Neural cell (in vitro differentiated cells): ENCODE data around the gene APLNR. TPM values are rescaled to one million over a fixed set of nuclear protein-coding genes. Genes with fewer than 3 reads are reported as not detected.

ENCODE experiments used
- H2AFZ ChIP-seq: fragments of 200-600, 300-800 bp; sonication (generic), shearing (Covaris generic); 2 replicates; pipeline ENCODE4 v1.6.0; 2014; ENCODE audit warnings: low read depth, mild to moderate bottlenecking, antibody characterized with exemption, low read length, moderate library complexity
- H3F3A ChIP-seq: fragments of 200-600 bp; shearing (Covaris generic); 2 replicates; pipeline ENCODE4 v1.6.1; 2016; ENCODE audit warnings: mild to moderate bottlenecking, moderate library complexity, mixed read lengths, antibody characterized with exemption, low read length; ENCODE audit not compliant: insufficient read depth, poor library complexity, severe bottlenecking
- H3K27ac ChIP-seq: fragments of 200-600, 300-800 bp; sonication (generic), shearing (Covaris generic); 2 replicates; pipeline ENCODE4 v1.5.1; 2014; ENCODE audit warnings: mild to moderate bottlenecking, low read length, moderate library complexity
- H3K27me3 ChIP-seq: fragments of 300-800, 200-600 bp; sonication (generic), shearing (Covaris generic); 2 replicates; pipeline ENCODE4 v1.6.0; 2014; ENCODE audit warnings: mild to moderate bottlenecking, low read depth, low read length, moderate library complexity; ENCODE audit not compliant: insufficient read depth
- H3K36me3 ChIP-seq: fragments of 300-800, 200-600 bp; sonication (generic), shearing (Covaris generic); 2 replicates; pipeline ENCODE4 v1.5.1; 2014; ENCODE audit warnings: mild to moderate bottlenecking, antibody characterized with exemption, low read length, moderate library complexity; ENCODE audit not compliant: insufficient read depth
- H3K4me2 ChIP-seq: fragments of 300-800, 200-600 bp; sonication (generic), shearing (Covaris generic); 2 replicates; pipeline ENCODE4 v1.6.0; 2014; ENCODE audit warnings: mild to moderate bottlenecking, low read length
- H3K4me3 ChIP-seq: fragments of 300-800, 200-600 bp; sonication (generic), shearing (Covaris generic); 2 replicates; pipeline ENCODE4 v1.5.1; 2014; ENCODE audit warnings: mild to moderate bottlenecking, low read length, moderate library complexity
- H3K79me2 ChIP-seq: fragments of 200-600 bp; shearing (Covaris generic); replicated peaks from 2 replicates; pipeline ENCODE4 v1.6.0; 2014; ENCODE audit warnings: mild to moderate bottlenecking, low read length, moderate library complexity; ENCODE audit not compliant: insufficient read depth
- H3K9ac ChIP-seq: fragments of 300-800, 200-600 bp; sonication (generic), shearing (Covaris generic); 2 replicates; pipeline ENCODE4 v1.6.1; 2016; ENCODE audit warnings: mild to moderate bottlenecking, low read length, mixed read lengths
- H3K9me2 ChIP-seq: fragments of 200-600 bp; shearing (Covaris generic); 2 replicates; pipeline ENCODE4 v1.6.1; 2016; ENCODE audit warnings: mild to moderate bottlenecking, low read length, mixed read lengths; ENCODE audit not compliant: insufficient read depth
- H3K9me3 ChIP-seq: fragments of 200-600, 300-800 bp; sonication (generic), shearing (Covaris generic); 2 replicates; pipeline ENCODE4 v1.6.1; 2016; ENCODE audit warnings: mild to moderate bottlenecking, mixed run types, low read length, moderate library complexity, mixed read lengths
- H4K20me1 ChIP-seq: fragments of 200-600 bp; shearing (Covaris generic); 2 replicates; pipeline ENCODE4 v1.6.1; 2016; ENCODE audit warnings: mild to moderate bottlenecking, mixed run types; ENCODE audit not compliant: insufficient read depth
- EP300 ChIP-seq: fragments of 450-650 bp; conservative IDR thresholded peaks from 2 replicates; pipeline ENCODE4 v1.6.1; 2014; ENCODE audit warnings: antibody characterized with exemption, mild to moderate bottlenecking, moderate library complexity; ENCODE audit not compliant: poor library complexity, severe bottlenecking
- EZH2 ChIP-seq: fragments of 200-600, 300-800 bp; shearing (Covaris generic), sonication (generic); IDR thresholded peaks from 2 replicates; pipeline ENCODE4 v1.6.1; 2014; ENCODE audit warnings: antibody characterized with exemption, low read length, borderline replicate concordance, mild to moderate bottlenecking; ENCODE audit not compliant: insufficient read depth, poor library complexity, severe bottlenecking
- MXI1 ChIP-seq: fragments of 450-650 bp; conservative IDR thresholded peaks from 2 replicates; pipeline ENCODE4 v1.6.1; 2014; ENCODE audit warnings: antibody characterized with exemption, mild to moderate bottlenecking; ENCODE audit not compliant: poor library complexity, severe bottlenecking
- POLR2AphosphoS5 ChIP-seq: IDR thresholded peaks from 2 replicates; pipeline ENCODE4 v1.6.1; 2012
- RAD21 ChIP-seq: fragments of 450-650 bp; conservative IDR thresholded peaks from 2 replicates; pipeline ENCODE4 v1.6.1; 2014; ENCODE audit warnings: antibody characterized with exemption, mild to moderate bottlenecking, moderate library complexity
- SMC3 ChIP-seq: fragments of 450-650 bp; conservative IDR thresholded peaks from 2 replicates; pipeline ENCODE4 v1.6.1; 2014; ENCODE audit warnings: antibody characterized with exemption, mild to moderate bottlenecking, moderate library complexity; ENCODE audit not compliant: poor library complexity
- TAF1 ChIP-seq: IDR thresholded peaks from 2 replicates; pipeline ENCODE4 v1.6.1; 2012; ENCODE audit warnings: low read depth
- polyA plus RNA-seq: library from polyadenylated mRNA; depleted of rRNA; stranded (reverse); fragments of >200 nt; gene quantifications from 2 replicates; pipeline ENCODE4 v1.2.3, GENCODE V29; 2014
- TF ChIP-seq, protein P1 (sequence below): IDR thresholded peaks from 2 replicates; pipeline ENCODE4 v1.6.1; 2012; ENCODE audit warnings: borderline replicate concordance
- TF ChIP-seq, protein P2 (sequence below): fragments of 450-650 bp; IDR thresholded peaks from 2 replicates; pipeline ENCODE4 v1.5.1; 2014; ENCODE audit warnings: antibody characterized with exemption, mild to moderate bottlenecking, moderate library complexity; ENCODE audit not compliant: poor library complexity, severe bottlenecking

The APLNR gene
- polyA plus RNA-seq, 1 donor from 2014 or later: not detected

DNA sequence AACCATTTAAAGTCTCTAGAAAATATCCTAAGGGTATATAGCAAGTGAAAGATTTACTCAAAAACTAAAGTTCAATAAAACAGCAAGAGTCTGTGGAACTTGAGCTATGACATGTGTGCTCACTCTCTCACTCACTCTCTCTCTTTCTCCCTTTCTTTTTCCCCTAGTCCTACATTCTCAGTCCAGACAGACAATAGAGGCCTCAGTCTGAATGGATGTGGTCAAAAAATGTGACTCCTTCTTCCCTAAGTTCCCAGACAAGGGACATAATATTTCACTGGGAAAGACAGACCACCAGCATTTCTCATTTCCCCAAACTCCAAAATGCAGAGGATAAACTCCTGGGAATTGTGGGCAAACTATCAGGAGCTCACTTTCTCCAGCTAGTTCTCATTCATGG is 17.6 kb upstream of the APLNR start:
- H2AFZ ChIP-seq: no peak overlapping the region
- no peak overlapping the region for H3K4me3 ChIP-seq
- no peaks in the 10 kb centered on the region for H3K79me2 ChIP-seq
- H3K9ac ChIP-seq: no peak overlapping the region
- no peaks in the 10 kb centered on the region for H3K36me3 ChIP-seq
- no peaks in the 10 kb centered on the region for H4K20me1 ChIP-seq
- H3K27ac ChIP-seq: no peak overlapping the region
- H3F3A ChIP-seq: no peaks in the 10 kb centered on the region
- TF ChIP-seq SMC3 (no peak), EZH2 (no peak)
- H3K9me2 ChIP-seq: no peaks in the 10 kb centered on the region
- no peaks in the 10 kb centered on the region for H3K27me3 ChIP-seq
- H3K4me2 ChIP-seq: no peak overlapping the region
- no peaks in the 10 kb centered on the region for H3K9me3 ChIP-seq

DNA sequence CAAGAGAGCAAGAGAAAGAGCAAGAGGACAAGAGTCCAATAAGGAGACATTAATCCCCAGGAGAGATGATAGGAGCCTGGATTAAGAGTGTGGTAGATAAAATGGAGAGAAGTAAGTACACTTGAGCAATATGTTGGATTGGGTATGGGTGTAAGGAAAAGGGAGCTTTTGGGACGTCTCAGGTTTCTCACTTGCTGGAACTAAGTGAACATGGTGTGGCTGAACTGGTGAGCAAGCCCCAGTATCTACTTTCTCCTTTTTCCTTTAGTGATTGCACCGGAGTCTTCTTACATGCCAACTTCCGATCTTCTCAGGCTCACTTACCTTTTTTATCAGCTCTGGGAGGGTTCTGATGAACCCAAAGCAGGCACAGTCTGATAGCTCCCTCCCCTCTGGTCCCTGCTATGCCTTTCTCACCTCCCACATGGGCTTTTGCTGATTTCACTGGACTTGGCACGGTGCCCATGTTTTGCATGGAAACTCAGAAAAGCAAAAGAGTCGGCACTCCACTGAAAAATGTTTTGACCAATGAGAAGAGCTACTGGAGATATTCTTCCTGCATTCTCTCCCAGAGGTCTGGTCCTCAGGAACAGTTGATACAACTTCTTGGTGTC is 14.5 kb upstream of the APLNR start:
- Histone ChIP-seq H3F3A (no peaks in the 10 kb centered on the region), H4K20me1 (no peaks in the 10 kb centered on the region), H3K9me2 (no peaks in the 10 kb centered on the region), H3K79me2 (no peaks in the 10 kb centered on the region), H3K27me3 (no peaks in the 10 kb centered on the region), H3K9ac (no peak overlapping the region), H3K4me2 (no peak overlapping the region), H3K9me3 (no peaks in the 10 kb centered on the region), H3K27ac (no peak overlapping the region), H3K36me3 (no peaks in the 10 kb centered on the region), H3K4me3 (no peak overlapping the region), H2AFZ (no peak overlapping the region)
- TF ChIP-seq EZH2 (no peak), EP300 (no peak), POLR2AphosphoS5 (no peak)

DNA sequence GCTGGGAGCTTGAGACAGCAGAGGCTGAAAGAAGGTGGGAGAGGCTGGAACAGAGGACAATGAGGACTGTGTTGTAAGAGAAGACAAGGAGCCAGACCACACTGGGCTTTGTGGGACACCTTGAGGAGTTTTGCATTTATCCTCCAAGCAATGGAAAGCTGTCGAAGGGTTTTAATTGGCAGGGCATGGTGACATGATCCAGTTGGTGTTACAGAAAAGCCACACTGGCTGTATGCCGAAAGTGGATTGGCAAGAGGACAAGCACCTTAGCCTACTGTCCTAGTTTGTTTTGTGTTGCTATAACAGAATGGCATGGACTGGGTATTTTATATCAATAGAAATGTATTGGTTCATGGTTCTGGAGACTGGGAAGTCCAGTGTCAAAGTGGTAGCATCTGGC is 14.0 kb upstream of the APLNR start:
- Histone ChIP-seq H2AFZ (no peak overlapping the region), H3K4me2 (no peak overlapping the region), H3K9ac (no peak overlapping the region), H4K20me1 (no peaks in the 10 kb centered on the region), H3F3A (no peaks in the 10 kb centered on the region), H3K79me2 (no peaks in the 10 kb centered on the region), H3K36me3 (no peaks in the 10 kb centered on the region), H3K27ac (no peak overlapping the region), H3K9me3 (no peaks in the 10 kb centered on the region), H3K9me2 (no peaks in the 10 kb centered on the region), H3K27me3 (no peaks in the 10 kb centered on the region), H3K4me3 (no peak overlapping the region)
- TF ChIP-seq MXI1 (no peak), POLR2AphosphoS5 (no peak), TAF1 (no peak), RAD21 (no peak), EP300 (no peak), EZH2 (no peak), SMC3 (no peak)
- TF ChIP-seq, protein P1, sequence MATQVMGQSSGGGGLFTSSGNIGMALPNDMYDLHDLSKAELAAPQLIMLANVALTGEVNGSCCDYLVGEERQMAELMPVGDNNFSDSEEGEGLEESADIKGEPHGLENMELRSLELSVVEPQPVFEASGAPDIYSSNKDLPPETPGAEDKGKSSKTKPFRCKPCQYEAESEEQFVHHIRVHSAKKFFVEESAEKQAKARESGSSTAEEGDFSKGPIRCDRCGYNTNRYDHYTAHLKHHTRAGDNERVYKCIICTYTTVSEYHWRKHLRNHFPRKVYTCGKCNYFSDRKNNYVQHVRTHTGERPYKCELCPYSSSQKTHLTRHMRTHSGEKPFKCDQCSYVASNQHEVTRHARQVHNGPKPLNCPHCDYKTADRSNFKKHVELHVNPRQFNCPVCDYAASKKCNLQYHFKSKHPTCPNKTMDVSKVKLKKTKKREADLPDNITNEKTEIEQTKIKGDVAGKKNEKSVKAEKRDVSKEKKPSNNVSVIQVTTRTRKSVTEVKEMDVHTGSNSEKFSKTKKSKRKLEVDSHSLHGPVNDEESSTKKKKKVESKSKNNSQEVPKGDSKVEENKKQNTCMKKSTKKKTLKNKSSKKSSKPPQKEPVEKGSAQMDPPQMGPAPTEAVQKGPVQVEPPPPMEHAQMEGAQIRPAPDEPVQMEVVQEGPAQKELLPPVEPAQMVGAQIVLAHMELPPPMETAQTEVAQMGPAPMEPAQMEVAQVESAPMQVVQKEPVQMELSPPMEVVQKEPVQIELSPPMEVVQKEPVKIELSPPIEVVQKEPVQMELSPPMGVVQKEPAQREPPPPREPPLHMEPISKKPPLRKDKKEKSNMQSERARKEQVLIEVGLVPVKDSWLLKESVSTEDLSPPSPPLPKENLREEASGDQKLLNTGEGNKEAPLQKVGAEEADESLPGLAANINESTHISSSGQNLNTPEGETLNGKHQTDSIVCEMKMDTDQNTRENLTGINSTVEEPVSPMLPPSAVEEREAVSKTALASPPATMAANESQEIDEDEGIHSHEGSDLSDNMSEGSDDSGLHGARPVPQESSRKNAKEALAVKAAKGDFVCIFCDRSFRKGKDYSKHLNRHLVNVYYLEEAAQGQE: no peak
- TF ChIP-seq, protein P2, sequence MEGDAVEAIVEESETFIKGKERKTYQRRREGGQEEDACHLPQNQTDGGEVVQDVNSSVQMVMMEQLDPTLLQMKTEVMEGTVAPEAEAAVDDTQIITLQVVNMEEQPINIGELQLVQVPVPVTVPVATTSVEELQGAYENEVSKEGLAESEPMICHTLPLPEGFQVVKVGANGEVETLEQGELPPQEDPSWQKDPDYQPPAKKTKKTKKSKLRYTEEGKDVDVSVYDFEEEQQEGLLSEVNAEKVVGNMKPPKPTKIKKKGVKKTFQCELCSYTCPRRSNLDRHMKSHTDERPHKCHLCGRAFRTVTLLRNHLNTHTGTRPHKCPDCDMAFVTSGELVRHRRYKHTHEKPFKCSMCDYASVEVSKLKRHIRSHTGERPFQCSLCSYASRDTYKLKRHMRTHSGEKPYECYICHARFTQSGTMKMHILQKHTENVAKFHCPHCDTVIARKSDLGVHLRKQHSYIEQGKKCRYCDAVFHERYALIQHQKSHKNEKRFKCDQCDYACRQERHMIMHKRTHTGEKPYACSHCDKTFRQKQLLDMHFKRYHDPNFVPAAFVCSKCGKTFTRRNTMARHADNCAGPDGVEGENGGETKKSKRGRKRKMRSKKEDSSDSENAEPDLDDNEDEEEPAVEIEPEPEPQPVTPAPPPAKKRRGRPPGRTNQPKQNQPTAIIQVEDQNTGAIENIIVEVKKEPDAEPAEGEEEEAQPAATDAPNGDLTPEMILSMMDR: no peak
